Renal cortex interstitium (tissue), 11 donors: ENCODE results near the gene POLN. TPM values are rescaled to one million over a fixed set of nuclear protein-coding genes. Genes with fewer than 3 reads are reported as not detected.

ENCODE experiments used
- DNase-seq, 11 donors: peaks; one replicate each; pipeline ENCODE4 v3.0.0-alpha.2; 2013; ENCODE audit warnings: low read depth in 9 of 11, low spot score in 4 of 11; ENCODE audit errors: extremely low read depth in 1 of 11
- polyA plus RNA-seq, 3 donors: library from polyadenylated mRNA; unstranded; fragments of 120-200 nt; gene quantifications; one replicate each; pipeline ENCODE4 v1.2.1, GENCODE V29; 2013; ENCODE audit not compliant: insufficient read length in 3 of 3

POLN gene
- polyA plus RNA-seq, 3 donors: 2.9 to 5.0 (median 3.1) TPM

DNA sequence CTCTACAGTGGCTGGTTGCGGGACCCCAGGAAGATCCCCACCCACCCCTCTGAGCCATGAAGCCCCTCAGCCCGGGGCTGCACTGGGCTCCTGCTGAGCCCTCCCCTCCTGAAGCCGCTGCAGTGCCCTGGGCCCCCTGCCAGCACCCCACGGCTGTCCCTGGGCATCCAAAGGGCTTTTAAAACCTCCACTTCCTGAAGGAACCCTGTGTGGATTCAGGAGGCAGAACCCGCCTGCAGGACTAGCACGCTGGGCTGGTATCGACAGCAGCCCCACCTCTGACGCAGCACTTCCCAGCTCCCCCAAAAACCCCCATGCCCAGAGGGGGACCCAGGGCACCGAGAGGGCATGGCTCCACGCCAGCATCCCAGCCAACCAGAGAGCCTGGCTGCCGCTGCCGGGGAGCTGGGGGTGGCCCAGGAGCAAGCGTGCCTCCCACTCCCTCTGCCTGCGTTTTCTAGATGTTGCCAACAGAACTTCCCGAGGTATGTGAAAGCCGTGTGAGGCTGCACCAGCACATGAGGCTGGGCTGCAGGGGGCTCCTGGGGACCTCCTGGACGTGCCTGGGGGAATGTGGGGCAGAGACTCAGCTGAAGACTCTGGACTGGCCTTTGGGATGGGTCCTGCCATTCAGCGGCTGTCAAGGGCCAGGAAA is 13.7 kb upstream of the POLN start:
- DNase-seq: peak in 2 of 11 donors; percentile 30 to 34

DNA sequence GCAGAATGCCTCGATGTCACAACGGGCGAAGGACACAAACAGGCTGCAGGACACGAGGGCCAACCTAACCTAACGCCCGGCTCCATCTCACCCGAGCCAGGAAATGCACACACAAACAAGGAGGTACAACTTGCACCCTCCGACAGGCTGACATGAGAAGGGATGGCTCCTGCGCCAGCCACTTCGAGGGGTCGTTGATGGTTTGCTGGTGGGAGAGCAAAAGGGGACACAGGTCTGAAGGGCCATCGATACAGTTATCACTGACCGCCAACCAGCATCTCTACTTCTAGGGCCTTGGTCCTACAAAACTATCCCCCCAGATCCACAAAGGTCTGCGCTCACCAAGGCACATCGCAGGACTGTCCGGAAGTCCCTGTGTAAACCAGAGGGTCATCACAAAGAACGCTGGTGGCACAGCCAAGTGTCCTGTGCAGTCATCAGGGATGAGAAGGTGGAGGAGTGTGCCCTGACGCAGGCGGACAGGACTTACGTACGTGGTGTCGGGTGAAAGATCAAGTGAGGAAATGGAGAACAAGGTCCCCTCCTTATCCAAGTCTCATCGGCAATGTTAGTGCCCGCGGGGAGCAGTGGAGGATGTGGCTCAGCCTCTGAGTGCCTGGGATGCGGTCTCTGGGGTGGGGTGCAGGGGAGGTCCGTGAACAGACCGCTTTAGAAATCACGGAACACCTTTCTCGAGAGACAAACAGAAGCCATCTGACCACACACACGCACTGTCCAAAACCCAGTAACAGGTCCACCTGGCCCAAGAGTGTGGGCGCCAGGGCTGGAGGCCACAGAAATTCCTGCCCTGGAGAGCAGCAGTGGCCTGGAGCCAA is 13.0 kb upstream of the POLN start:
- no peak for DNase-seq

DNA sequence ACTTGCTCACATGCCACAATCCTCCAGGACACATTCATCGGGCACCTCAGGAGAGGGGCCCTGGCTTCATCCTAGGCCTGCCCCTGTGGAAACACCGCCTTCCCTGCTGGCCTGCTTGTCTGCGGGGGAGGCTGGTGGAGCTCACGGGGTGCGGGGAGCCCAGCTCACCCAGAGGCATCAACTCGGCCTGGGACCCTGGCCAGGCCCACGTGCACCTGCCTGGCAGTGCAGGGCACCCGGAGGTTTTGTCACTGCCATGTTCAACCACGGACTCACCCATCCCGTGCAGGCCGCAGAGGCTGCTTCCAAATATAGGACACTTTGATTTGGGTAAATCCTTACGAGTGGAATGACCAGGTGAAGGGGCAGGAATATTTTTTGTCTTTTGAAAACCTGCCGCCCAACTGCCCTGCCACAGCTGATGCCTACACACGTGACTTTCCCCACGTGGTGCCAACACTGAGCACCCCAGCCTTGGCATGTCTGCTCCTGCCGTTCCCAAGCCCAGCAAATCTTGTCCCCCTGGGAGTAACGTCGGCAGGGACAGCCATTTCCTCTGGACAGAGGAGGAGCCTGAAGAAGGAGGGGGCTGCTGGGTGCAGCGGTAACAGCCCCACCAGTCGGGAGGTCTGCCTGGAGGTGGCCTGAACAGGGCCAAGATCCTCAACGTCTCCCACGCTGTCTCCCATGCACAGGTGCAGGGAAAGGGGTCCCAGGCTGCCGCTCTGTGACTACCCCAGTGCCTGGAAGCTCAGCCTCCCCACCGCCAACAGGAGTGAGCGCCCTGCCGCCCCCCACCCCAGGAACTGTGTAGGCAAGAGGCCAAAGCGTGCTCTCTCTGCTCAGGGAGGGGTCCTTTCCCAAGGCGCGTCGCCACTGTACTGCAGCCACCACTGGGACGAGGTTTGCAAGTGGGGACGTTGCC is 11.5 kb upstream of the POLN start:
- no peak for DNase-seq

DNA sequence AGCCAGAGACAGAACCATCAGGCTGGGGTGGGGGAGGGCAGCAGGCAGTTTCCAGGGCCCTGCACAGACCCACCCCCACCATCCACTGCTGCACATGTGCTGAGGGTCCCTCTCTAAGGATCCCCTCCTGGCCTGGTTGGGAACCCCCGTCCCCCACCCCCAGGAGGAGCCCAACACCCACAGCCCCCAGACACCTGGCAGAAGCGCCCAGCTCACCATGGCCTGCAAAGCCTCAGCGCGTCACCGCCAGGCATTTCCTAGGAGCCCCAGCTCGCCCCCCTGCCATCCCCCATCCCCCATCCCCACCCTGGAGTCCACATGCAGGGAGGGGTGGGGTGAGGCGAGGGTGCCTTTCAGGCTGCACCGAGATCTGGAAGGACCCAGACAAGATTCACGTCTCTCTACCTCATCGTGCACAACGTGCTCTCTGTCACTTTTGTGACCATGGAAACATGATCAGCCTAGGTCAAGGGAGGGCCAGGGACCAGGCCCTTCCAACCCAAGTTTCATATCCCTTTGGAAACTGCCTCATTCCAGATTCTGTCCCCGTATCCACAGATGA is 10.7 kb upstream of the POLN start:
- DNase-seq: no peak

DNA sequence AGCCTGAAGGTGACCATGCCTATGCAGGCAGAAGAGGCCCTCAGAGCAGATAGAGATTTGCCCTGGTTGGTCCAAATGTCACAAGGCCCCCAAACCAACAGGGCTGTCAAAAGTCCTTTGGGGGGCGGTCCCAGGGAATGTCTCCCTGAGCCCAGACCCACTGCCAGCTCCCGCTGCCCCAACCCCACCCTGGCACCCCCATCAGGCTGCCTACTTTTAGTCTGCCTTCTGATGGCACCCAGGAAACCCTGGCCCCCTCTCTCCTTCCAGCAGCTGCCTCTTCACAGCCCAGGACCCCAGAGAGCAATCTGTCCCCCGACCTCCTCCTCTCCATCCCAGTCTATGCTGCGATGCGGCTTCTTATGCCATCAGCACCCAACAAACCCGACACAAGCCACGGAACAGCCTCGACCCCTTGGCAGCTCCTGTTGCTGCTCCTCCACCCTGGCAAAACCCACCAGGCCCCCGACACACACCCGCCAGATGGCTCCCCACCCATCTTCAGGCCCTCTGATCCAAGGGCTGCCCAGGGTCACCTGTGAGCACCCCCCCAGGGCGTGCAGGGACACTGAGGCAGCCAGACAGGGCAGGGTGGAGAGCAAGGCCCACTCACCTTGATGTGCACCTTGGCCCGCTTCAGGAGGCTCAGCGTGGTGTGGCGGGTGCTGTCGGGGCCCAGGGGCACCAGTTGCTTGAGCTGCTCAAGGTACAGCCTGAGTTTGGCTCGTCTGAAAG is 10.0 kb upstream of the POLN start:
- no peak for DNase-seq

DNA sequence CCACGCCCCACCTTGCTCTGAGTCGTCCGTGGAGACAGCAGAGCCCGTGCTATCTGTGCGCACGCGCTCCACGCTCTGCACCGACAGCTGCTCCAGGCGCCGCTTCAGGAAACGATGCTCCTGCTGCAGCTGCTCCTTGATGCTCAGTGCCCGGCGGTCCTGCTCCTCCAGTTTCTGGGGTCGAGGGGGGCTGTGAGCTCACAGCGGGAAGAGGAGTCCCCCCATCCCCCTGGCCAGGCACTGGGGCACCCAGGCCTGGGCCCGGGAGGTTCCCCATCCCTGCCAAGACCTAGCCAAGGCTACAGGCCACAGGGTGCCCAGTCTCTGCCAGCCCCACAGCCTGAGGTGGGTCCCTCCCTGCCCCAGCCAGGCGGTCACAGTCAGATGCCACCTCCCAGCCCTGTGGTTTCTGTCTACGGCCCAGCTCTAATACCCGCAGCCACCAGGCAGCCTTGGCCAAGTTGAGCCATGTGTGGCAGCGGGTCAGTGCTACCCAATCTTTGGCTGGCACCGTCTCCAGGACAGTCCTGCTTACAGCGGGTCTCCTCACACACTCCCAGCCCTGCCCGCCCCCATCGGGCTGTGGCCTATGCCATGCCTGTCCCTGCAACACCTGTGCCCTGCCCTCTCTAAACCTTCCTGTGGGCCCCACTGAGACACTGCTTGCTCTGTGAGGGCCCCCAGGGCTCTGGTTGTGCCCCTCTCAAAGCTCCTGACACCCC is 9.3 kb upstream of the POLN start:
- DNase-seq: no peak

DNA sequence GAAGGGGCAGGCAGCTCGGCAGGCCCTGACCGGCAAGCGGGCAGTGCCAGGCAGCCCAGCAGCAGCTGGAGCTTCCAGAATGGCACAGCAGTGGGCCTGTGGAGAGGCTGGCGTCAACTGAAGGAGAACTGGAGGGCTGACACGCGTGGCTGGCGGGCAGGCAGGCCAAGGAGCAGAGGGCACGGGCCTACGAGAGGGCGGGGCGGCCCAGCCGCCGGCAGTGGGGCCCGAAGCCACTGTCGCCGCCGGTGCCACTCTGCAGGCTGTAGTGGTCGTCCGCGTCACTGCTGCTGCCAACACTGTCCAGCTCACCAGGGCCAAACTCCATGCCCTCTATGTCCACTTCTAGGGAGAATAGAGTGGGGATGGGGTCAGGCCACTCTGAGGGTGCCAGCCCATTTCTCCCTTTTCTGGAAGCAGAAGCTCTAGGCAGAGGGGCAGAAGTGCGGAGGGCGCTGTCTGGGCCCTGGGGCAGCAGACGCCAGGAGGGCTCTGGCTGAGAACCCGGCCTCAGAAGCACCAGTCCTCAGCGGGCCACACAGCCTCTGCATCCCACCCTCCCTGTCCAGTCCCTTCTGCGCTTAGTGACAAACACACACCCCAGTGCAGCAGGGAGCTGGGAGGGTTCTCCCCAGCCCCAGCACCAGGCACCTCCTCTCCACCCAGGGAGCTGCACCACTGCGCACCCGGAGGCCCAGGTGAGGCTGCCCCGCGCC is 8.6 kb upstream of the POLN start:
- no peak for DNase-seq

DNA sequence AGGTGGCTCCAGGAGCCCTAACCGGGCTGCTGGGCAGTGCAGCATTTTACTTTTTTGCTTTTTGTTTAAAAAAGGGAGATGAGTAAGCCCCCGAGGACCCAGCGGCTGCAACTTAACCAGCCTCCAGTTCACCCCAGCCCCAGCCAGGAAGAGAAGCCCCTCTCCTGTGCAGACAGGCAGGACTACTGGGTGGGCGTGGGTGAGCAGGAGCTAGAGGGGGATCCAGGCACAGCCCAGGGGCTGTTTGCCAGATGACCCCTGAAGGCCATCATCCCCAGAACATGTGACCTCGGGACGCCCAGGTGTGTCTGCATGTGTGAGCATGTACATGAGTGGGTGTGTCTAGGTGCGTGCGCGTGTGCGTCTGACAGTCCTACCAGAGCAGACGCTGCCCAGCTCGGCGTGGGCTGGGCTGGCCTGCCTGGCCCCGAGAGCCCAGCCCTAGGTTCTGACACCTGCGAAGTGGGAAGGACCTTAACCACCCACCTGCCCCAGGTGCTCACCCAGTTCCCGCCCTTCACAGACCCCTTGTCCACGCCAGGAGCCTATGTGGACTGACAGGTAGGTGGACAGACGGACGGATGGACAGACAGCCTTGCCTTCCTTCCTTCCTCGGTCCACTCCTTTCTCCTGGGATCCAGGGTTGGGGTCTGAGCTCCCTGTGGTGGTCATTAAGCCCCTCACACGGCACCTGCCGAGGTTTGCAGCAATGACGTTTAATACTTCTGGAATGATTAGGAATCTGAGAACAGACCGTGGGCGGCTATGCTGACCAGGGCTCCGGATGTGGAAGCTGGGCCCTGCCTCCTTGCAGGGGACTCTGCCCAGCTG is 7.8 kb upstream of the POLN start:
- DNase-seq: no peak

DNA sequence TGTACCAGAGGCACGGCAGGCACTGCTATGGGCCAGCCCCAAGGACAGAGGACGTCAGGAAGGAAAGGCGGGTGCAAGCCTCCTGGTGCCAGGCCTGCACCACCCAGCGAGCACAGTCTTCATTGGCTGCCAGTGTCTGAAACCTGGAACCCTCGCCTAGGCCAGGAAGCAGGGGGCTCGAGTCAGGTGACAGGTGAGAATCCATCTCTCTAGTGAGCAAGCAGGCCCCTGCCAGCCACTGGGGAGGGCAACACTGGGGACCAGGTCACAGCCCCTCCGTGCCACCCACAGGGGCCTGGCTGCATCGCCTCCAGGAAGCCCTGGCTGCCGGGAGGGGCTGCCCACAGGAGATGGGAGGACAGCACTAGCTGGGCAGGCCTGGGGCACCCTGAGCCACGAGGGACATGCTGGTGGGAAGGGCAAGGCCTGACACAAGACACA is 6.9 kb upstream of the POLN start:
- no peak for DNase-seq

DNA sequence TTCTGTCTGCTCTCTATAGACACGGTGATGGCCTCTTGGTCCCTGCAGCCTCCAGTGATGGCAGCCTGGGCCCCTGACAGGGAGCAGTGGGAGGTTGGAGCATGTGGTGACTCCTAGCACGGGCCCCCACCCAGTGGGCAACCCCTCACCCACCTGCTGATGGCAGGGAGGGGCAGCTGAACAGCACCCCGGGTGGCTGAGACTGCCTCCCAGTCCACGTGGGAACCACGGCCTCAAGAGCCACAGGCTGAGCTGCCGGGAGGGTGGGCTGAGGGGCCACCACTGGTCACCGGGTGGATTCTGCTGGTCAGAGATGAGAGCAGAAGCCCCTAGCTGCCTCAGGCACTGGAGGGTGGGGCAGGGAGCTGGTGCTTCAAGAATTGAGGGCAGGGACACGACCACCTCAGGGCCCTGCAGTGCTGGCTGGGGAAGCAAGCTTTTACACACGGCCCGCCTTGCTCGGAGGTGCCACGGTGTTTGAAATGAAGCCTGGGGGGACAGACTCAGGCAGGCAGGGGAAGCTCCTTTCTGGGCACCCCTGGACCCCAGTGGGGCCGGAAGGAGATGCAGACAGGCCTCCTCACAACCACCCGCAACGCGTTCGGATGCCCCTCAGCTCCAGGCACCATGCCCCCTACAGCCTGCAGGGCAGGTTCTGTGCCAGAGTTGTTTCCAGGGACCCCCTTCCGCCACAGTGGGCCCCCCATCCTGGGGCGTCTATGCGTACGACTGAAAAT is 6.3 kb upstream of the POLN start:
- no peak for DNase-seq

DNA sequence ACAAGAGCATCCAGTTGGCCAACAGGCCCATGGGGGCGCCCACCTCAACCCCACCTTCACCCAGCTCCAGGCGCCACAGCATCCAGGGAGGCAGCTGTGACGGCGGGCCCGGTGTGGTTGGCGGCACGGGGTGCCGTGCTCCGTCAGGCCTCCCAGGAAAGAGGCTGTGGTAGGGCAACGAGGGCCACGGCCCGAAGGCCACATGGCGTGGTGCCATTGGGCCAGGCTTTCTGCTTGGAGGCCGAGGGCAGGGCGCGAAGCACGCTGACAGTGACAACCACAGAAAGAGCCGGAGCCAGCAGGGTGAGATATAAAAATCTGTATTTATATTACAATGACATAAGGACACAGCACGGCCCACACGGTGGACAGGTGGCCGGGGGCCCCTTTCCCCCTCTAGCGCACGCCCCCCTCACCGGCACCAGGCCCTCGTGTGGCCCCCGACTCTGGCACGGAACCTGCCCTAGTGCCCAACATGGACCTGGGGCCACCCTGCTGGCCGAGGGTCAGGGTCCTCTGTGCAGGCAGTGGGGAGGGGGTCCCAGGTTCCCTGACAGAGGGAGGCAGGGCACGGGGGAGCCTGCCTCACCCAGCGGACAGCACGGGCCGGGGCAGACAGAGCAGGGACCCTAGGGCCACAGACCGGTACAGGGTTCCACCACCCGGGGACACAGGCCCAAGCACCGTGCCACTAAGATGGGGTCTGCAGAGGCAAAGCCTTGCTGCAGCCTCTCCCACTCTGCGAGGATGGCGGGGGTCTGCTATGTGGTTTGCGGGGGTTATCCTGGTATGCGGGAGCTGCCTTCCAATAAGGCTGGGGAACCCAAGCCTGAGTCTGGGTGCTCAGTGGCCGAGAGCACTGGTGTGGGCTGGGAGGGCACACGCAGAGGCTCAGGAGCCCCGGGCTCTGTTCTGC is 5.5 kb upstream of the POLN start:
- no peak for DNase-seq

DNA sequence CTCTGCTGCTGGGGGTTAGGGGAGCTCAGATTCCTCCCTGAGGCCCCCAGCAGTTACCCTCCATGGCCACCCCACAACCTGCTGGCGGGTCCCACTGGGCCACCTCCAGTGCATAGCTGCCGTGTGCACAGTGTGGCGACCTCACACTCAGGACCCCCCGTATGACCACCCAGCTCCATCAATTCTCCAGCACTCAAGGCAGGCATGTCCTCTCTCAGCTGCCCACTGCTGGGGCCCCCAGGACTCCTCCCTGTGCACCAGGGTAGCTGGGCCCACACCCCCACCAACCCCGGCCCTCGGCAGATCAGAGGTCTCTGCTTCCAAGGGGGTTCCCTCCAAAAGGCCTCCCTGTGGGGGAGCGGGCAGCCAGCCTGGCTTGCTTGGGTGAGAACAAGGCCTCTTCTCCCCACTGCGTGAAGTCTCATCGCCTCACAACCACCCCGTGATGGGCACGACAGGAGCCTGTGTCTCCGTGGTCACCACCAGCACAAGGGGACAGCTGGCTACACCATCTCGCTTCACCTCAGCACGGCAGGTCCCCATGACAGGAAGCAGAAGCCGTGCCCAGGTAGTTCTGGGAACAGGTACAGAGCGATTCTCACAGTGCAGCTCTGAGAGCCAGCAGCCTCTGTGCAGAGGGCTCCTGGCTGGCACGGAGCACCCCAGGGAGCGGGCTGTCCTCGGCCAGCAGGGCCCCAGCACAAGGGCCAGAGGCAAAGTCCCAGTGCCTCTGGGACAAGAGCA is 4.6 kb upstream of the POLN start:
- no peak for DNase-seq

DNA sequence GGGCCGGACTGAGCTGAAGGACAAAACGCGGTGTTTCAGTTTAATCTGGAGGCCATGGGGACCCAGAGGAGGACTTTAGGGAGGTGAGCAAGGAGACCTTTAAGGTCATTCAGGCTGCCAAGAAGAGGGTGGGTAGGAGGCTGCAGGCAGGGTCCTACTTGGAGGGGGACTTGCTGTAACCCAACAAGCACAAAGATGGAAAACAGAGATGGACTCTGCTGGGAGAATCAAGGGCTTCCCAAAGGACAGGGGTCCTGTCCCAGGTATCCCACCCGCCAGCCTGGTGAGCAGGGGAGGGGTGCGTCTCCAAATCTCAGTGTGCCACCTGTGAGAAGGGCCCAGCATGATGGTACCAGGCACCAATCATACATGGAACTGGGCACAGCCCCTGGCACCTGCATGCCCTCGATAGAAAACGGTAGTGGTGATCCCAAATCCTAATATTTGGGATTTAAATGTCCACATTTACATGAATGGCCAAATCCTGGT is 3.9 kb upstream of the POLN start:
- no peak for DNase-seq
